ENCODE measurements around the gene MAP3K13. TPM values are rescaled to one million over a fixed set of nuclear protein-coding genes. Genes with fewer than 3 reads are reported as not detected.

MAP3K13 gene
- total RNA-seq, 1 experiment from 2014 or later: 10.6 TPM

DNA sequence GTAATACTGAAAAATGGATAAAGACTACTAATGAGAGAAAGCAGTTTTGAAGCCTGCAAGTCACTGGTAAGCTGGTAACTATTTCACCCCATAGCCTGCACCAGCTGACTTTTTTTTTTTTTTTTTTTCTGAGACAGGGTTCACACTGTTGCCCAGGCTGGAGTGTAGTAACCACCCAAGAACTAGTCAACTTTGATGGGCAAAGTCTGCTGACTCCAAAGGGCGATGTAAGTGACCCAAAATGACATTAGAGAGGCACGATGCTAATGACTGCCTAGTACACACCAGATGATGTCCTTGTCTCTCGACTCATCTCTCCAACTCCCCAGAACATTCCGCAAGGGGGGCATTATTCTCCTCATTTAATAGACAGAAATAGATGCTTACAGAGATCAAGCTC lies 148.8 kb downstream of the MAP3K13 start:
- Histone ChIP-seq H2AK5ac (ENCODE audit: insufficient read length, low read length) (no peak overlapping the region), H3K4me1 (ENCODE audit: insufficient read depth, low read length) (no peaks in the 10 kb centered on the region), H2BK20ac (ENCODE audit: low read depth, low read length, poor library complexity, severe bottlenecking) (no peak overlapping the region), H3K27ac (ENCODE audit: insufficient read length, low read depth, low read length) (no peak overlapping the region), H2AFZ (ENCODE audit: low read length) (no peak overlapping the region), H4K8ac (replicated peaks; ENCODE audit: insufficient read length, low read depth, low read length) (no peak overlapping the region), H3K14ac (ENCODE audit: insufficient read depth, low read length) (no peak overlapping the region), H2BK12ac (ENCODE audit: insufficient read length, low read depth, low read length) (no peak overlapping the region), H3K9me3 (ENCODE audit: control insufficient read depth, low read depth, low read length) (no peaks in the 10 kb centered on the region), H3K23ac (ENCODE audit: insufficient read length, low read depth, low read length) (no peak overlapping the region), H3K23me2 (ENCODE audit: insufficient read length, low read depth, low read length, poor library complexity, severe bottlenecking) (no peaks in the 10 kb centered on the region), H3K4me2 (ENCODE audit: insufficient read depth, insufficient read length, low read length) (no peak overlapping the region), H3K18ac (ENCODE audit: insufficient read length, low read depth, low read length) (no peak overlapping the region), H3T11ph (ENCODE audit: low read length) (no peak overlapping the region), H2BK120ac (ENCODE audit: low read depth, low read length, poor library complexity, severe bottlenecking) (no peak overlapping the region), H2BK15ac (ENCODE audit: low read depth, low read length) (no peak overlapping the region), H3K56ac (ENCODE audit: insufficient read length, low read depth, low read length) (no peak overlapping the region), H3K4ac (ENCODE audit: low read depth, low read length) (no peak overlapping the region), H3K27me3 (ENCODE audit: insufficient read depth, low read length) (no peaks in the 10 kb centered on the region), H4K91ac (ENCODE audit: insufficient read length, low read depth, low read length) (no peak overlapping the region), H4K5ac (ENCODE audit: insufficient read length, low read depth, low read length) (no peak overlapping the region), H4K20me1 (ENCODE audit: control insufficient read depth, insufficient read depth, insufficient read length) (no peaks in the 10 kb centered on the region), H3K79me1 (ENCODE audit: insufficient read depth, low read depth, low read length, poor library complexity, severe bottlenecking) (no peaks in the 10 kb centered on the region), H2BK5ac (ENCODE audit: insufficient read length, low read length) (no peak overlapping the region), H3K79me2 (ENCODE audit: insufficient read depth, low read length) (no peaks in the 10 kb centered on the region), H3K9ac (ENCODE audit: extremely low read depth, insufficient read length, low read length) (no peak overlapping the region)
- no peak for DNase-seq
- Mint-ChIP-seq H3K4me3 (no peak overlapping the region), H3K36me3 (ENCODE audit: insufficient read depth in 1 of 3, low read depth in 3 of 3) (no peaks in the 10 kb centered on the region), H3K9me3 (no peaks in the 10 kb centered on the region), H3K27ac (no peak overlapping the region), H3K27me3 (ENCODE audit: low read depth) (peaks cover 8% of the 10 kb centered on the region), H3K4me1 (no peaks in the 10 kb centered on the region)
- no CpG with 5 or more reads among the region's 4 CpGs for WGBS (ENCODE audit: extremely low coverage, insufficient read length, low lambda C conversion rate)
- TF ChIP-seq, protein P1, sequence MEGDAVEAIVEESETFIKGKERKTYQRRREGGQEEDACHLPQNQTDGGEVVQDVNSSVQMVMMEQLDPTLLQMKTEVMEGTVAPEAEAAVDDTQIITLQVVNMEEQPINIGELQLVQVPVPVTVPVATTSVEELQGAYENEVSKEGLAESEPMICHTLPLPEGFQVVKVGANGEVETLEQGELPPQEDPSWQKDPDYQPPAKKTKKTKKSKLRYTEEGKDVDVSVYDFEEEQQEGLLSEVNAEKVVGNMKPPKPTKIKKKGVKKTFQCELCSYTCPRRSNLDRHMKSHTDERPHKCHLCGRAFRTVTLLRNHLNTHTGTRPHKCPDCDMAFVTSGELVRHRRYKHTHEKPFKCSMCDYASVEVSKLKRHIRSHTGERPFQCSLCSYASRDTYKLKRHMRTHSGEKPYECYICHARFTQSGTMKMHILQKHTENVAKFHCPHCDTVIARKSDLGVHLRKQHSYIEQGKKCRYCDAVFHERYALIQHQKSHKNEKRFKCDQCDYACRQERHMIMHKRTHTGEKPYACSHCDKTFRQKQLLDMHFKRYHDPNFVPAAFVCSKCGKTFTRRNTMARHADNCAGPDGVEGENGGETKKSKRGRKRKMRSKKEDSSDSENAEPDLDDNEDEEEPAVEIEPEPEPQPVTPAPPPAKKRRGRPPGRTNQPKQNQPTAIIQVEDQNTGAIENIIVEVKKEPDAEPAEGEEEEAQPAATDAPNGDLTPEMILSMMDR (conservative IDR thresholded peaks at IDR 0.05): no peak

All from H9 (cell line).